HG03520 (cell line): ENCODE measurements around the gene MBLAC1.
"Not testable (repeated sequence)": the region's sequence is repeated elsewhere in the genome, so short reads cannot be mapped to it uniquely, and the experiment has no call there.

Experiments
- ATAC-seq: cut with Tn5 transposase; IDR thresholded peaks from one replicate; pipeline ENCODE4 v1.9.1; 2021; ENCODE audit warnings: mild to moderate bottlenecking, moderate library complexity; ENCODE audit not compliant: unreplicated experiment

MBLAC1 gene

GRCh38 chr7:100120733-100121036 lies 6.1 kb upstream of the MBLAC1 start:
- no peak for ATAC-seq

GRCh38 chr7:100122067-100122466 lies 4.7 kb upstream of the MBLAC1 start:
- no peak for ATAC-seq

GRCh38 chr7:100122568-100122967 lies 4.2 kb upstream of the MBLAC1 start:
- no peak for ATAC-seq

- ATAC-seq = no peak
These were observed 2.2 kb upstream of the MBLAC1 start for GRCh38 chr7:100124301-100125230.

GRCh38 chr7:100126239-100126930 lies 382 bp upstream of the MBLAC1 start:
- no peak for ATAC-seq

- peak; percentile 4 for ATAC-seq
These were observed 1.3 kb downstream of the MBLAC1 start for GRCh38 chr7:100127866-100128636.

- no peak for ATAC-seq
These were observed 1.8 kb downstream of the MBLAC1 start for GRCh38 chr7:100128637-100128963.

GRCh38 chr7:100130220-100130607 lies 3.4 kb downstream of the MBLAC1 start:
- not testable (repeated sequence) for ATAC-seq

- no peak for ATAC-seq
These were observed 4.1 kb downstream of the MBLAC1 start for GRCh38 chr7:100130608-100131453.

- no peak for ATAC-seq
These were observed 5.4 kb downstream of the MBLAC1 start for GRCh38 chr7:100132126-100132525.

GRCh38 chr7:100132697-100133151 lies 6.0 kb downstream of the MBLAC1 start:
- ATAC-seq = no peak

- ATAC-seq = no peak
These were observed 11.3 kb downstream of the MBLAC1 start for GRCh38 chr7:100137851-100138760.

GRCh38 chr7:100141555-100141949 lies 14.8 kb downstream of the MBLAC1 start:
- ATAC-seq = no peak

GRCh38 chr7:100142461-100142860 lies 15.7 kb downstream of the MBLAC1 start:
- no peak for ATAC-seq

GRCh38 chr7:100146350-100146749 lies 19.6 kb downstream of the MBLAC1 start:
- not testable (repeated sequence) for ATAC-seq

GRCh38 chr7:100147278-100147677 lies 20.5 kb downstream of the MBLAC1 start:
- ATAC-seq = no peak

- ATAC-seq = no peak
These were observed 21.4 kb downstream of the MBLAC1 start for GRCh38 chr7:100148225-100148558.

GRCh38 chr7:100148559-100149328 lies 22.0 kb downstream of the MBLAC1 start, which contains the start of gene LAMTOR4:
LAMTOR4 (plus strand) TSS chr7:100148918; CDS start chr7:100148973, 55 bp downstream.
- peak; percentile 97 for ATAC-seq

GRCh38 chr7:100152404-100152803 lies 25.6 kb downstream of the MBLAC1 start:
- ATAC-seq = no peak
